Fibroblast of skin of scalp (primary cell): Measurements from ENCODE around the gene WDR74.

Experiments
- DNase-seq: peaks from one replicate; pipeline ENCODE4 v3.0.0-alpha.2; 2013

Gene WDR74

DNA sequence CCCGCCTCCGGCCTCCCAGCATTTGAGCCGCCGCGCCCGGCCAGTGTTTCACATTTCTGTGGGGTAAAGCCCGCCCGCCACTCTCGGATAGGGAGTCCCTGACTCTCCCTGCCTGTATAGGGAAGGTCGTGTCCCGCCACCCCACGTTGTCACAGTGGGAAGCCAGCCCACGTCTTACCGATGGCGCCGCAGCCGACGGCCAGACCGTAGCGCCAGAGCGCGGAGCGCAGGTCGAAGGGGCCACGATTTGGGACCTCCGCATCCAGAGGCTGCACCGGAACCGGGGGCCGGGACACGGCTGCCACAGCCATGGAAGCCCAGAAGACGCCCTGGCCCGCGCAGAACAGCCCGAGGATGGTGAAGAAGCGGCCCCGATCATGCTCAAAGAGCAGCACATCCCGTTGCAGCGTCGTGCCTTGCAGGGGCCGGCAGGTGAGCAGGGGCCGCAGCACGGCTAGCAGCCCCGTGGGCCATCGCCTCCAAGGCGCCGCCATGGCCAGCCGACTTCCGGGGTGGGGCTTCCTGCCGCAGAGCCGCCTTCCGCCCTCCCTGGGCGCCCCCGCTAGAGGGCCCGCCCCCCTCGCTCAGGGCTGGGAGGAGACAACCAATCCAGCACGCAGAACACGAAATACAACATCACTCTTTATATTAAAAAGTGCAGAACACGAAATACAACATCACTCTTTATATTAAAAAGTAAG lies 47.7 kb downstream of the WDR74 start, which contains the start of gene TMEM223:
TSS of gene TMEM223 (minus strand) at position 506 of the 701 bp plus-strand sequence. CDS start at position 494, 12 bp downstream.
- peak; percentile 82 for DNase-seq

DNA sequence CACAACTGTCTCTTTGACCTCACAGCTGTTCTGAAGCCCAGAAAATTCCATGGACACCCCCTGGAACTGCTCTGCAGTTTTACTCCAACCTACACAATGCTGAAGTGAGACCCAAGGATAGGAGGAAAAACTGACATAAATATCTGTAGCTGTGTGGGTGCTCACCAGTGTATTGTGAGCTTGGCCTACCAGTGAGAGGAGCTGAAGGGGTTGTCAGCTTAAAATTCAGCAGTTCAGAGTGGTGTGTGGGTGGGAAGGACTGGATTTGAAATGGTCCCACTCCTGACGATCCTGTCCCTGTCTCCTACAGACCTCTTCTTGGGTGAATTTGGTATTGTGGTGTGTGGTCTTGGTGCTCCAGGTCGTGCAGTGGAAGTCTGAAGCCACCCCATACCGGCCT lies 49.8 kb downstream of the WDR74 start:
- DNase-seq = no peak

GRCh38 chr11:62788991-62789390 lies 50.4 kb downstream of the WDR74 start:
- no peak for DNase-seq

DNA sequence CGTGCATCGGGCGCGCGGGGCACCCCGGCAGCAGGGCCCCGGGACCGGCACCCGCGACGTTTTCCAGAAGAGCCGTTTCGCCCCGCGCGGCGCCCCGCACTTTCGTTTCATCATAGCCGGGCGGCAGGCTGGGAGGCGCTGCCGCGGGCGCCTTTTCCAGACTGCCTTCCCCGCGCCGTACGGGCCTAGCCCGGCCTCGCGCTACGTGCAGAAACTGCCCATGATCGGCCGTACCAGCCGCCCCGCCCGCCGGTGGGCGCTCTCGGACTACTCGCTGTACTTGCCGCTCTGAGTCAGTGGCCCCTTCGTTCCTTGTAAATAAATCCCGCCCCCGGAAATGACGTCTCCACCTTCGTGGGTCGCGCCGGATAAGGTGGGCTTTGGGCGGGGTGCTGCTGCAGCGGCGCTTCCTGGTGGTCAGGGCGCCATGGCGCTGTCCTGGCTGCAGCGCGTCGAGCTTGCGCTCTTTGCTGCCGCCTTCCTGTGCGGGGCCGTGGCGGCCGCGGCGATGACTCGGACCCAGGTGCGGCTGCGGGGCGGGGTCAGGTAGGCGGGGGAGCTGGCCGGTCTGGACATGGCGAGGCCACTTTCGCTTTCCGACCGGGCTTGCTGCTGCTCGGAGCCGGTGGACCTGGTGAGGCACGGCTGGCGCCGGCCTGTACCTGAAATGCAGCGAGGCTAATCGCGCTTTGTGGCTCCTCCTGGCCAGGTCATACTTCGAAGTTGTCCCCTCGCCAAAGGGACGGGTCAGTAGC lies 52.2 kb downstream of the WDR74 start, which contains the start of gene TMEM179B:
TSS of gene TMEM179B (plus strand) at position 398 of the 755 bp plus-strand sequence. CDS start at position 428, 30 bp downstream.
- peak; percentile 98 for DNase-seq

DNA sequence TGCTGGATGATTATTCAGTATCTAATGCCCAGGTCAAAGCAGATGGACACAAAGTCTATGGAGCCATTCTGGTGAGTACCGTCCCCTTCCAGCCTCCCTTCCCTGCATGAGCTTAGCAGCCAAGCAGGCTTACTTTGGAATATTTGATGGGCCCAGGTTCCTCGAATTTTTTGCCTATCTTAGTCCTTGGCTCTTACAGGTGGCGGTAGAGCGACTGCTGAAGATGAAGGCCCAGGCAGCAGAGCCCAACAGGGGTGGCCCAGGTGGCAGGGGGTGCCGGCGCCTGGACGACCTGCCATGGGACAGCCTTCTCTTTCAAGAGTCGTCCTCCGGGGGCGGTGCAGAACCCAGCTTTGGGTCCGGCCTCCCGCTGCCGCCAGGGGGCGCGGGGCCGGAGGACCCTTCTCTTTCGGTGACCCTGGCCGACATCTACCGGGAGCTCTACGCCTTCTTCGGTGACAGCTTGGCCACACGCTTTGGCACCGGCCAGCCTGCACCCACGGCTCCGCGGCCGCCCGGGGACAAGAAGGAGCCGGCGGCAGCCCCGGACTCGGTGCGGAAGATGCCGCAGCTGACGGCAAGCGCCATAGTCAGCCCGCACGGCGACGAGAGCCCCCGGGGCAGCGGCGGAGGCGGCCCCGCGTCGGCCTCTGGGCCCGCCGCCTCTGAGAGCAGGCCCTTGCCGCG lies 52.9 kb downstream of the WDR74 start:
- peak; percentile 86 for DNase-seq
